Activated CD4-positive, alpha-beta T cell treated with anti-CD3 and anti-CD28 coated beads, Interleukin-2, amount 50 U/mL, for 48 hours (primary cell): ENCODE data around the gene ZKSCAN5.
A peak's percentile ranks its signal among the peaks of the same experiment; 100 is the strongest.
"Not testable (repeated sequence)": the region's sequence is repeated elsewhere in the genome, so short reads cannot be mapped to it uniquely, and the experiment has no call there.

Experiments used
- DNase-seq, 2 experiments: peaks; one replicate each; pipeline ENCODE4 v3.0.0-alpha.2; 2020

Gene ZKSCAN5

DNA sequence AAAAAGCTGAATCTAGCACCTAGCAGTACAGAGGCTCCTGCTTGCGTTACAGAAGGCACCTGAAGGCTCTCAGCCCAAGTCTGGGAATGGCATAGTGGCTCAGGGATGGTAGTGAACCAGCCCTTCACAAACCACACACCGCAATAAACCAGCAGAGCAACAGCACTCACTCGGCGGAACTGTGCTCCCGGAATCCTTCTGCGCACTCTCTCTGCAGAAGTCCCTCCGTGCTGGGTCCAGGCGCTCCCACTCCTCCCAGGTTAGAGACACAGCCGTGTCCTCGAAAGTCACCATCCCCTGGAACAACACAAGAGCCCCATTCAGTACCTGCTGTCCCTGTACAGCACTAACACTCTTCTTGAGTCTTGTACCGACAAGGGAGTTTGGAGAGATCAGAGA lies 5.9 kb upstream of the ZKSCAN5 start:
- no peak for DNase-seq

DNA sequence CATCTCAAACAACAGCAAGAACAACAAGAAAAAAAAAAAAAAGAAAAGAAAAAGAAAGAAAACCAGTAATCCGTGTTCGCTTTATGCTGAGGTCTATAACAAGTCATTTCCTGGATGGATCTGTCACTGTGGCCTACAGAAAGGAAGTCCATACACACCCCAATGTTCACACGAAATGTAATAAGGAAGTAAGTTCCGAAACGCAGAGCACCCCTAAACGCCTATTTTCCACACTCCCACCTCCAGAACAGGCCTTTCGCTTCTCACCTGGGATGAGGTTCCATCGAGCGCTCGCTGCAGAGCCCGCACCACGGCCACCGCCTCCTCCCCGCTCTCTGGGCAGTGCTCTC lies 5.1 kb upstream of the ZKSCAN5 start:
- DNase-seq: no peak

DNA sequence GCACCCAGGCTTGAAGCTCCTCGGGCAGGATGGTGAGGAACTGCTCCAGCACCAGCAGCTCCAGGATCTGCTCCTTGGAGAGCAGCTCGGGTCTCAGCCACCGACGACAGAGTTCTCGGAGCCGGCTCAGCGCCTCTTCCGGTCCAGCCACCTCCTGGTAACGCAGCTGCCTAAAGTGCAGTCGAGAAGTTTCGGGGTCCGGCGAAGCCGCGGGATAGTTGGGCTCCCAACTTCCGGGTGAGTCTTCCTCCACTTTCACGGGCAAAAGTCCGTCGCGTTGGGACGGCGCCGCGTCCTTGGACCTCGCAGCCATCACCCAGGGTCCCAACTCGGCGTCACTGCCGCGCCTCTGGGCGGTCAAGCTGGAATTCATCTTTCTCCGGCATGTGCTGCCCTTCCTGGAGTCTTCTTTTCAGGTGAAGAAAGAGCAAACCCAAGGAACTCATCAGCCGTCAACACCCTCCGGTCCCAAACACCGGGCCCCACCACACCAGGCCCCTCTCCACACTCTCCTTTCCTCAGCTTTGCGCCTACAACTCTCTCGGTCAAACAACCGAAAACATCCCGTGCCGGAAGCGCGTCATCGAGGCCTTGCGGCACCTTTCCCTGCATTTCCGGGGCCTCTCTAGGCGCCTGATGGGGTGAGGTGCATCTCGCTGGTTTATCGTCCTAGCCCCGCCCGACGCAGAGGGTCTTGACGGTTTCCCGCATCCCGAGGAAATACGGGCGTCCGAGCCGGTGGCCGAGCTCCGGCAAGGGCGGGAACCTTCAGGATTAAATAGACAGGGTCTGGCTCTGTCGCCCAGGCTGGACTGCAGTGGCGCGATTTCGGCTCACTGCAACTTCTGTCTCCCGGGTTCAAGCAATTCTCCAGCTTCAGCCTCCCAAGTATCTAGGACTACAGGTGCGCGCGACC lies 4.5 kb upstream of the ZKSCAN5 start, which contains the start of gene ZNF394:
TSS of gene ZNF394 (minus strand) at position 561 of the 916 bp plus-strand sequence. CDS start at position 373, 188 bp downstream.
- DNase-seq: peak; percentile 89 to 92

DNA sequence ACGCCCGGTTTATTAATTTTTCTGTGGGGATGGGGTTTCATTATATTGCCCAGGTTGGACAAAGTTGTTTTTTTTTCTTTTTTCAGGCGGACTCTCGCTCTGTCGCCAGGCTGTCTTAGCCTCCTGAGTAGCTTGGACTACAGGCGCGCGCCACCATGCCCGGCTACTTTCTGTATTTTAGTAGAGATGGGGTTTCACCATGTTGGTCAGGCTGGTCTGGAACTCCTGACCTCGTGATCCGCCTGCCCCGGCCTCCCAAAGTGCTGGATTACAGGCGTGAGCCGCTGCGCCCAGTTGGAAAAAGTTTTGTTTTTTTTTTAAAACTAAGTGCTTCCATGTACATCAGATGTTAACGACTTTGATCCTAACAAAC lies 3.8 kb upstream of the ZKSCAN5 start:
- no peak for DNase-seq

DNA sequence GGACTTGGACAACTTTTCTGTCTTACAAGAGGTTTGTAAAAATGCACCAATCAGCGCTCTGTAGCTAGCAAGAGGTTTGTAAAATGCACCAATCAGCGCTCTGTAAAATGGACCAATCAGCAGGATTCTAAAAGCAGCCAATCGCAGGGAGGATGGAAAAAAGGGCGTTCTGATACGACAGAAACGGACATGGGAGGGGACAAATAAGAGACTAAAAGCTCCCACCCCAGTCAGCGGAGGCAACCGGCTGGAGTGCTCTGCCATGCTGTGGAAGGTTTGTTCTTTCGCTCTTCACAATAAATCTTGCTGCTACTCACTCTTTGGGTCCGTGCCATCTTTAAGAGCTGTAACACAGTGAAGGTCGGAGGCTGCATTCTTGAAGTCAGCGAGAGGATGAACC lies 3.2 kb upstream of the ZKSCAN5 start:
- not testable (repeated sequence) for DNase-seq

DNA sequence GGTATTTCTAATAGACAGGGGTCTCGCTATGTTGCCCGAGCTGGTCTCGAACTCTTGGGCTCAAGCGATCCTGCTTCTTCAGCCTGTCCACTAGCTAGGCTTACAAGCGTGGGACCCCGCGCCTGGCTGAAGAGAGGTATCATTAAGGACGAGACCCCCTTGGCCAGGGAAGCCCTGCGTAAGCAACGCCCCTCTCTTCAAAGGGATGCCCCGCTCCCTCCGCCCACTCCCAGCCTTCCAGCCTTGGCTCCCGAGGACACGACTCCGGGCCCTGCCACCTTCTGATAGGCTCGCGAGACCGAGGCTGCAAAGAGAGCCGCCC lies 220 bp upstream of the ZKSCAN5 start:
- no peak for DNase-seq

DNA sequence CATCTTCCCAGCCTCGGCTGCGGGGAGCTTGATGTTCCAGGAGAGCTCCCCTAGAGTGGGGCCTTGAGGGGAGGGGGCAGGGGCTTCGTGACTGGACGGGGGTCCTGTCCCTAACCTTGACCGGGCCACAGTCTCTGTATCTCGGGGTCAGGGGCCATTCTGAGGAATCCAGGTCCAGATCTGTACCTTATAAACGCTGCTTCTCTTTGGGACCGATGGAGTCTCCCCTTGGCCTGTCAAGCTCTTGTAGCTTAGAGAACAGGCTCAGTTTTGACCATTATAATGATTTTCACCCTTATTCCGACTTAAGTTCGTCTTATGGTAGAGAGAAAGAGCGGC lies 831 bp downstream of the ZKSCAN5 start:
- DNase-seq: no peak

DNA sequence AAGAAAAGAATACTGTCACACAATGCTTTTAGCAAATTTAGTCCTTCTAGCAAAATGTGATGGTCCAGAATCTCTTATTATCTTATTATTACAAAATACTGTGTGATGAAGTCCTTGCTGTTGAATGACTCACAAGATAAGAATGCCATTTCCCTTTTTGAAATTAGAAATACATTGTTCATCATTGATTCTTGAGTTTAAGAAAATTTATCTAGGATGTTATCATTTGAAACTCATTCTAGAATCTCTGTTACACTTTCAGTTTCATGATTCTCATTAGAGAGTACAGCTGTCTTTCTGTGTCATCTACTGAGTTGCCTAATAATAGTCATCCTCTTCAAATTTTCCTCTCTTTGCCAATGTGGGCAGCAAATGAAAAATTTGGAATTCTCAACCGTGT lies 9.6 kb downstream of the ZKSCAN5 start:
- DNase-seq: no peak

DNA sequence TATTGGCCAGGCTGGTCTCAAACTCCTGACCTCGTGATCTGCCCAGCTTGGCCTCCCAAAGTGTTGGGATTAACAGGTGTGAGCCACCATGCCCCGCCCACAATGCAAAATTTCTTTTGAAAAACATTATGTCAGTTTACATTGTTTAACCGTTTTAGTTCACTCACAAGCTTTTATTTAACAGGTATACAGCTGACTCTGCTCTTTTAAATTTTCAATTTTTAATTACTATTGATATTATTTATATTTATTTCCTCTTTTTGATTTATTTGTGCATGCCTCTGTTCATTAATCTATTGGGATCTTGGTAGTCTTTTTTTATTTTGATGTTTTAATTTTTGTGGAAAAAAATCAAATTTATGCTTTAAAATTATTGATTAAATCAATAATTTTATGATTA lies 16.9 kb downstream of the ZKSCAN5 start:
- no peak for DNase-seq

DNA sequence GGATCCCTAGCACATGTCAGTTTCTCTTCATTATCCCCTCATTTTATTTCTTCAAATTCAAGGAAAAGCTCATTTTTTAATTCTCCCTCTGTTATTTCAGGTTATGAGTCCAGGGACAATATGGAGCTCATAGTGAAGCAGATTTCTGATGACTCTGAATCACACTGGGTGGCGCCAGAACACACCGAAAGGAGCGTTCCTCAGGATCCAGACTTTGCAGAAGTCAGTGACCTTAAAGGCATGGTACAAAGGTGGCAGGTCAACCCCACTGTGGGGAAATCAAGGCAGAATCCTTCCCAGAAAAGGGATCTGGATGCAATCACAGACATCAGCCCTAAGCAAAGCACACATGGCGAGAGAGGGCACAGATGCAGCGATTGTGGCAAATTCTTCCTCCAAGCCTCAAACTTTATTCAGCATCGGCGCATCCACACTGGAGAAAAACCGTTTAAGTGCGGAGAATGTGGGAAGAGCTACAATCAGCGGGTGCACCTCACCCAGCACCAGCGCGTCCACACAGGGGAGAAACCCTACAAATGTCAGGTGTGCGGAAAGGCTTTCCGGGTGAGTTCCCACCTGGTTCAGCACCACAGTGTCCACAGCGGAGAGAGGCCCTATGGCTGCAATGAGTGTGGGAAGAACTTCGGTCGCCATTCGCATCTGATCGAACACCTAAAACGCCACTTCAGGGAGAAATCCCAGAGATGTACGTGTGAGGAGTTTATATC lies 21.4 kb downstream of the ZKSCAN5 start:
- peak in 1 of 2 experiments; percentile 29 for DNase-seq

DNA sequence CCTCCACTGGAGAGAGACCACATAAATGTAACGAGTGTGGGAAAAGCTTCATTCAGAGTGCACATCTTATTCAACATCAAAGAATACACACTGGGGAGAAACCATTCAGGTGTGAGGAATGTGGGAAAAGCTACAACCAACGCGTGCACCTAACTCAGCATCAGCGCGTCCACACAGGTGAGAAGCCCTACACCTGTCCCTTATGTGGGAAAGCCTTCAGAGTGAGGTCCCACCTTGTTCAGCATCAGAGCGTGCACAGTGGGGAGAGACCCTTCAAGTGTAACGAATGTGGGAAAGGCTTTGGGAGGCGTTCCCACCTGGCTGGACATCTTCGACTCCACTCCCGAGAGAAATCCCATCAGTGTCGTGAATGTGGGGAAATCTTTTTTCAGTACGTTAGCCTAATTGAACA lies 26.9 kb downstream of the ZKSCAN5 start:
- DNase-seq: no peak

DNA sequence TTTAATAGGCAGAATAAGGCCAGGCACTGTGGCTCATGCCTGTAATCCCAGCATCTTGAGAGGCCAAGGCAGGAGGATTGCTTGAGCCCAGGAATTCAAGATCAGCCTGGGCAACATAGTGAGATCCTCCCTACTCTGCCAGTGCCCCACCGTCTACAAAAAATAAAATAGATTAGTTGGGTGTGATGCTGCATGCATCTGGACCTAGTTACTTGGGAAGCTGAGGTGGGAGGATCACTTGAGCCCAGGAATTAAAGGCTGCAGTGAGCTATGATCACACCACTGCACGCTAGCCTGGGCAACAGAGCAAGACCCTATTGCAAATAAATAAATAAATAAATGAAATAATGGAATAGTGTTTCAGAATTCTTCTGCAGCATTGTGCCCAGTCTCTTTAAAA lies 31.2 kb downstream of the ZKSCAN5 start:
- no peak for DNase-seq

DNA sequence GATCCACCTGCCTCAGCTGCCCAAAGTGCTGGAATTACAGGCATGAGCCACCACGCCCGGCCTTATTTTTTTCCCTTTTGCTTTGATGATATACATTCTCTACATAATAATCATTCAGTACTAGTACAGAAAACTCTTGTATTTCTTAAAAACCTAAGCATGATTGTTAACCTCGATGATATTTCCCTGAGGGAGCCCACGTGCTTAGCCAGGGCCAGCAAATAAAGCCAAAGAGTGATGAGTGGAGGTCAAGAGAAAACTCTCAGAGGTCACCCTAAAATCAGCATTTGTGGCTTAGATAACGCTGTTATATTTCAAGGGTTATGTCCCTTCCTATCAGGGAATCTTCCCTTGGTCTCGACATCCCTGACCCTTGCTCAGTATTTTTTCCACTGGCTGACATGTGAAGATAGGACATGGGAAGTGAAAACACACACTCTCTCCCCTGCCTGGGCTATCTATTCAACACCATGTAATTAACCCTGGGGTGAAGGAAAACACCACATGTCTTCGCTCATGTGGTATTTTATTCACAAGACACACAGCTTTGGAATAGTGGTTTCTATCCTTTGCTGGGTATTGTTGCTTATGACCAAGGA lies 34.9 kb downstream of the ZKSCAN5 start:
- no peak for DNase-seq

DNA sequence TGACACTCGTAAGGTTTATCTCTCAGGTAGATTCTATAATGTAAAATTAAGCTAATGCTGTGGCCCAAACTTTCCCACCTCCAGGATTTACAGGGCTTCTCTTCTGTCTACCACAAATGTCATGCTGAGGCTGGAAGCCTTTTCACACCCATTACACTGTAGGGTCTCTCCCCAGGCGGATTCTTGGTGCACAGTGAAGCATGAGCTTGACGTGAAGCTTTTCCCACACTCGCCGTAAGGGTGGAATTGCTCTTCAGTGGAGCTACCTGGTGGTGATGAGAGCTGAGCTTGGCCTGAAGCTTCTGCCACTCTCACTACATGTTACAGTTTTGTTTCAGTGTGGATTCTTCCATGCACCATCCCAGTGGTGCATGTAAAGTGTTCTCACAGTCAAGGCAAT lies 36.1 kb downstream of the ZKSCAN5 start:
- DNase-seq: no peak

DNA sequence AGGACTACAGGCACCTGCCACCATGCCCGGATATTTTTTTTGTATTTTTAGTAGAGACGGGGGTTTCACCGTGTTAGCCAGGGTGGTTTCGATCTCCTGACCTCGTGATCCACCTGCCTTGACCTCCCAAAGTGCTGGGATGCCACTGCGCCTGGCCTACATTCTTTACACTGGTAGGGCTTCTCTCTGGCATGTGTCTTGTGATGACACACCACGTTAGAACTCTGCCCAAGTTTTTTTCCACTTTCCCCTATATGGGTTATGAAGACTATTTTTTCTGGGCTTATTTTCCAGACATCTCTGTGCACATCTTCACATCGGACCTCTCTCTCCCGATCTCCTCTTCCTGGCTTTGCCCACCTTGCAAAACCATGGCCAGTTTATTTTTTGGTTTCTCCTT lies 36.8 kb downstream of the ZKSCAN5 start:
- DNase-seq: no peak

DNA sequence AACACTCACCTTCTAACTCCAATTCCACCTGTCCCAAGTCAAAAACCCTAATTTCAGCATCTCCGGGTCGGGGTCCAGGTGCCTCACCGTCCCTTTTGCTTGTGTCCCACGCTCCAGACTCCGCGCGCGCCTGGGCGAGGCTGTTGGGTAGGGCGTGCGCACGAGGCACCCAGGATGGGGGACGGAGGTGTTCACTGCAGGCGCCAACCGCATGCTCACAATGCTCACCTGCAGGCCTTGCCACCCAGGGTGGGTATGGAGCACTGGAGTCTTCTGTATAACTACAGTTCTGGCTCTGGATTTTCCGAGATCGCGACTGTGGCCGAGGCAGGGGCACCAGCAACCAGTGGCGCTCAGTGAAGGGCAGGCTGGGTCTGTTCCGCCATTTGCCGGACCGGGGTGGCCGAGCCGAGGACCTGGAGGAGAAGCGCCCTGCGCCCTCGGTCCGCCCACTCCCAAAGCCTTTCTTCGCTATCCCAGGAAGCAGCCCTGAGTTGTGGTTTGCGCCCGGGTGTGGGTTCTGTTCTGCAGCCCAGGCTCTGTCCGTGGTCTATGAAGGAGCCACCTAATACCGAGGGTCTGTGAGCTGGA lies 38.7 kb downstream of the ZKSCAN5 start:
- no peak for DNase-seq

DNA sequence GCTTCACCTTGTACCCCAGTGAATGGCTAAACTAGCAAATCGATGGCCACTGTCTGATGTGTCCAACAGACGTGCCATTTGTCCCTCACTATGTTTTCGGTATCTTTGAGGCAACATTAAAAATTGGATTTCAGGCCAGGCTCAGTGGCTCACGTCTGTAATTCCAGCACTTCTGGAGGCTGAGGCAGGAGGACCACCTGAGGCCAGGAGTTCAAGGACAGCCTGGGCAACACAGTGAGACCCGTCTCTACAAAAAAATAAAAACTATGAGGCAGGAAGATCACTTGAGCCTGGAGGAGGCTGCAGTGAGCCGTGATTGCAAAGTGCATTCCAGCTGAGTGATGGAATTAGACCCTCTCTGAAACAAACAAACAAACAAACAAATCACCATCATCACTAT lies 39.5 kb downstream of the ZKSCAN5 start:
- DNase-seq: no peak

DNA sequence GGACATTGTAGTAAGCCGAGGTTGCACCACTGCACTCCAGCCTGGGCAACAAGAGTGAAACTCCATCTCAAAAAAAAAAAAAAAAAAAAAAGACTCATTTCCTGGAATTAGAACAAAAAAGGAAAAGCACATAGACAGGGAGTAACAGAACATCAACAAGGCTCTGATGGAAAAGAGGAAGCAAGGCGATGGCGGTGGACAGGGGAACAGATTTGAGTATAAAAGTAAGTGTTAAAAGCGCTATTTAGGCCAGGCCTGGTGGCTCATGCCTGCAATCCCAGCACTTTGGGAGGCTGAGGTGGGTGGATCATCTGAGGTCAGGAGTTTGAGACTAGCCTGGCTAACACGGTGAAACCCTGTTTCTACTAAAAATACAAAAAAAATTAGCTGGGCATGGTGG lies 40.8 kb downstream of the ZKSCAN5 start:
- not testable (repeated sequence) for DNase-seq

DNA sequence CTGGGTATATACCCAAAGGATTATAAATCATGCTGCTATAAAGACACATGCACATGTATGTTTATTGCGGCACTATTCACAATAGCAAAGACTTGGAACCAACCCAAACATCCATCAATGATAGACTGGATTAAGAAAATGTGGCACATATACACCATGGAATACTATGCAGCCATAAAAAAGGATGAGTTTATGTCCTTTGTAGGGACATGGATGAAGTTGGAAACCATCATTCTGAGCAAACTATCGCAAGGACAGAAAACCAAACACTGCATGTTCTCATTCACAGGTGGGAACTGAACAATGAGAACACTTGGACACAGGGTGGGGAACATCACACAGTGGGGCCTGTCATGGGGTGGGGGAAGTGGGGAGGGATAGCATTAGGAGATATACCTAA lies 45.1 kb downstream of the ZKSCAN5 start:
- not testable (repeated sequence) for DNase-seq

DNA sequence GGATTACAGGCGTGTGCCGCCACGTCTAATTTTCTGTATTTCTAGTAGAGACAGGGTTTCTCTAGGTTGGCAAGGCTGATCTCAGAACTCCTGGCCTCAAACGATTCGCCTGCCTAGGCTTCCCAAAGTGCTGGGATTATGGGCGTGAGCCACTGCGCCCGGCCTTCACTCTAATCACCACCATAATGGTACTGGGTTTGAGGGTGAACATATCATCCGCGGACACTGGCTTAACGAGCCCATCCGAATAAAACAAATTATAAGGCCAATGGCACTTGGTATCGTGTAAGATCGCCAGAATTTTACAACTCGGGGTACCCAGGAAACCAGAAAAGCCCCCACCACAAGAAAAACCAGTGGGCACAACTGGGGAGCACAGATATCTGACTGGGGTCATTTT lies 46.9 kb downstream of the ZKSCAN5 start:
- DNase-seq: no peak

DNA sequence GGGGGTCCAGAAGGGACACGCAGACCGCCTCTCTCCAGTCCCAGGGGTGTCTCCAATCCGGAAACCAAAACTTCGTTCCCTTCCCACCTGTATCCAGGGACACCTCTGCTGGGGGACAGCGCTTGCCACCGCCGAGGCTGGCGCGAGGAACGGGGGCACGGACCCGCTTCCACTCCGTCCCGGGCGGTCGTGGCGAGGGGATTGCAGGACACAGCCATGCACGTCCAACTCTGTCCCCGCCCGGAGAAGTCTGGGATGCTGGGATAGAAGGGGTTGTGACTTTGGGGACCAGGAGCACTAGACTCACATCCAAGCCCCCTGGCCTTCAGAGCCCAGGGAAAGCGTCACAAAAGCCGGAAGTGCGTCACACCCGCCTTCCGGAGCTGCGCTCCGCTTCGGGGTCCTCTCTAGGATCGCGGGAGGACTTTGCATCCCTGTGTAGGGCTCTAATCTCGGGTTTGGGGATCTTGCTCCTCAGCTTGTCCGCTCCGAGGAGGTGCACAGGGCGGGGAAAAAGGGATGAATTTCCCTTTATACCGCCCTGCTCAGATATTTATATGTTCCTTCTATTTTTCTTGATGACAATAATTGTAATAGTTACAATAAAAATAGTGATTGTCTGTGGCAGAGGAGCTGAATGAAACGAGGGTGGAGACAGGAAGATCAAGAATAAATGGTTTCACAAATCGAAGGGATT lies 47.5 kb downstream of the ZKSCAN5 start, which contains the start of gene FAM200A:
TSS of gene FAM200A (minus strand) at position 348 of the 697 bp plus-strand sequence. CDS start 3,707 bp downstream, outside the sequence.
- DNase-seq: peak; percentile 81 to 84

DNA sequence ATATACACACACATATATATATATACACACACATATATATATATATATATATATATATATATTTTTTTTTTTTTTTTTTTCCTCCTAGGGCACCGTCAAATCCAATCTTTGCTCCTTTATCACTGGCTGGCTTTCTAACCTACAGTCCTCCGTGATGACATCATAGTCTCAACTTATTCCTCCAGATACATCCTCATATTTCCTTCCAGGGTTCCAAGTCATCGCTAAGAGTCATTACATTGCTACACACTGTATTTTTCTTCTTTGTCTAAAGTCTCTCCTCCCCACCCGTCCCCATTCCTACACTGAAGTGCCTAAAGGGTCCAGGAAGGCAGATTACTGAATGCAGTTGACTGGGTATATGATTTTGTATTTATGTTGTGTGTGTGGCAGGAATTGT lies 48.6 kb downstream of the ZKSCAN5 start:
- no peak for DNase-seq

DNA sequence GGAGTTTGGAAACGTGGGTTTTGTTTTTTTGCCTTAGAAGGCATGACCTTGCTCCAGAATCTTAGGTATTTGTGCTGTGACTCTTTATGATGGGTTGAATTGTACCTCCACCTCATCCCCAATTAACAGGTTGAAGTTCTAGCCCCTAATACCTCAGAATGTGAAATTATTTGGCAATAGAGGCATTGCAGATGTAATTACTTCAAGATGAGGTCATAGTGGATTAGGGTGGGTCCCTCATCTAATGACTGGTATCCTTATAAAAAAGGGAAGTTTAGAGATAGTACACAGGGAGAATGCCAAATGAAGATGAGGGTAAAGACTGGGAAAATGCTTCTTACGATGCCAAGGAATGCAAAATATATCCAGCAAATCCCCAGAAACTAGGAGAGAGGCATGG lies 50.5 kb downstream of the ZKSCAN5 start:
- DNase-seq: no peak
